Endodermal cell (in vitro differentiated cells): Measurements from ENCODE around the gene IQCK. TPM values are rescaled to one million over a fixed set of nuclear protein-coding genes. Genes with fewer than 3 reads are reported as not detected.

Experiments used
- DNase-seq: peaks from one replicate; pipeline ENCODE4 v3.0.0-alpha.2; 2017
- H3K27ac ChIP-seq: 2 replicates; pipeline ENCODE4 v1.5.1; 2013; ENCODE audit warnings: mild to moderate bottlenecking, low read depth, low read length, moderate library complexity
- H3K27me3 ChIP-seq: 2 replicates; pipeline ENCODE4 v1.6.1; 2013; ENCODE audit warnings: mild to moderate bottlenecking, low read length, moderate library complexity; ENCODE audit not compliant: insufficient read depth, control insufficient read depth, poor library complexity, severe bottlenecking
- H3K36me3 ChIP-seq: 2 replicates; pipeline ENCODE4 v1.7.0; 2013; ENCODE audit warnings: mild to moderate bottlenecking, low read length, moderate library complexity; ENCODE audit not compliant: control insufficient read depth, insufficient read depth
- H3K4me1 ChIP-seq: one replicate; pipeline ENCODE4 v1.7.0; 2013; ENCODE audit warnings: low read length; ENCODE audit not compliant: control insufficient read depth, insufficient read depth
- H3K4me3 ChIP-seq: 2 replicates; pipeline ENCODE4 v1.5.1; 2013; ENCODE audit warnings: mild to moderate bottlenecking, low read length, moderate library complexity
- H3K9ac ChIP-seq: 2 replicates; pipeline ENCODE4 v1.6.1; 2013; ENCODE audit warnings: mild to moderate bottlenecking, low read length, moderate library complexity; ENCODE audit not compliant: poor library complexity, severe bottlenecking; ENCODE audit errors: extremely low read depth
- H3K9me3 ChIP-seq: 2 replicates; pipeline ENCODE4 v1.6.1; 2013; ENCODE audit warnings: mild to moderate bottlenecking, low read length, moderate library complexity; ENCODE audit not compliant: control insufficient read depth
- H3K27ac Mint-ChIP-seq: 2 replicates; pipeline ENCODE4 v1.8.0; 2020; ENCODE audit warnings: mixed read lengths
- H3K27me3 Mint-ChIP-seq: 2 replicates; pipeline ENCODE4 v1.8.0; 2021; ENCODE audit warnings: mild to moderate bottlenecking, mixed read lengths; ENCODE audit not compliant: insufficient read depth
- H3K36me3 Mint-ChIP-seq: 2 replicates; pipeline ENCODE4 v1.8.0; 2020; ENCODE audit warnings: low read depth, mixed read lengths
- H3K4me1 Mint-ChIP-seq: 2 replicates; pipeline ENCODE4 v1.8.0; 2020; ENCODE audit warnings: mixed read lengths
- H3K4me3 Mint-ChIP-seq: 2 replicates; pipeline ENCODE4 v1.8.0; 2020; ENCODE audit warnings: mild to moderate bottlenecking, moderate library complexity, mixed read lengths
- H3K9me3 Mint-ChIP-seq: 2 replicates; pipeline ENCODE4 v1.8.0; 2020; ENCODE audit warnings: mild to moderate bottlenecking, mixed read lengths
- WGBS, 2 experiments: methylation state at CpG; one replicate each; pipeline versions ENCODE4 v1.1.5 to v1.1.7; 2013; ENCODE audit warnings: missing lambda C conversion rate in 2 of 2, mixed read lengths in 1 of 2; ENCODE audit not compliant: insufficient coverage in 1 of 2, insufficient read length in 1 of 2; 5-methylcytosine and 5-hydroxymethylcytosine counted together
- total RNA-seq, 2 donors: library from RNA; stranded (reverse); fragmentation: NEBNext Ultra II Directional in 1 of 2; extraction: Animal tissue kit (Norgen Biotek cat#: 25700) in 1 of 2; gene quantifications; 2 replicates in 1 of 2; 3 replicates in 1 of 2; pipeline ENCODE4 v1.2.1, GENCODE V29; 2021
- TF ChIP-seq, protein P1 (sequence below): fragments of 200-600 bp; sonication (generic); conservative IDR thresholded peaks from 2 replicates; pipeline ENCODE4 v1.5.0; 2021; ENCODE audit warnings: antibody characterized with exemption, mild to moderate bottlenecking

IQCK gene
- total RNA-seq, 2 donors from 2014 or later = 21.1 to 30.1 TPM

DNA sequence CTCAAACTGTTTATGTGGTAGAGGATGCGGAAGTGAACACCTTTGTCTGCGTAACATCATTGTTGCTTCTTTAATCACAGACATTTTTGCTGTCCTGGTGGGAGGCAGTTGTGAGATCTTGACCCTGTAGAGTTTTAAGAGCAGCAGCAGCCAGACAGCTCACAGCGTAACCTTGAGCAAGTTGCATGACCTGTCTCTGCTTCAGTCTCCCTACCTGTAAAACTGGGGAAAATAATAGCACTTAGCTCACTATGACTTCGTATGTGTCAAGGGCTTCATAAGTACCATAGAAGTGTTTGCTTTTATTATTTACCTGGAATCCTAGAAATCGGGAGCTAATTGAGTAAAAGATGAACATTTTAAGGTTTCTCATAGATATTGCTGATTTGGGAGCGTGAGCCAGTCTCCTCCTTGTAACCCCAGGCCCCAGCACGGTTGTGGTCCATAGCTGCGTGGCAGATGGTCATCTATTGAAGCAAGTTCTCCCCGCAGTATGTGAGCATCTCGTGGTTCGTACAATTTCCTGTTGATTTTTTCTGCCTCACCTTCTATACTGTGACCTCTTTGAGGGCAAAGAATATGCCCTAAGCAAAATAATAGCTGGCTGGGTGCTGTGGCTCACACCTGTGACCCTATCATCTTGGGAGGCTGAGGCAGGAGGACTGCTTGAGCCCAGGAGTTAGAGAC lies 132.2 kb downstream of the IQCK start:
- TF ChIP-seq, protein P1, sequence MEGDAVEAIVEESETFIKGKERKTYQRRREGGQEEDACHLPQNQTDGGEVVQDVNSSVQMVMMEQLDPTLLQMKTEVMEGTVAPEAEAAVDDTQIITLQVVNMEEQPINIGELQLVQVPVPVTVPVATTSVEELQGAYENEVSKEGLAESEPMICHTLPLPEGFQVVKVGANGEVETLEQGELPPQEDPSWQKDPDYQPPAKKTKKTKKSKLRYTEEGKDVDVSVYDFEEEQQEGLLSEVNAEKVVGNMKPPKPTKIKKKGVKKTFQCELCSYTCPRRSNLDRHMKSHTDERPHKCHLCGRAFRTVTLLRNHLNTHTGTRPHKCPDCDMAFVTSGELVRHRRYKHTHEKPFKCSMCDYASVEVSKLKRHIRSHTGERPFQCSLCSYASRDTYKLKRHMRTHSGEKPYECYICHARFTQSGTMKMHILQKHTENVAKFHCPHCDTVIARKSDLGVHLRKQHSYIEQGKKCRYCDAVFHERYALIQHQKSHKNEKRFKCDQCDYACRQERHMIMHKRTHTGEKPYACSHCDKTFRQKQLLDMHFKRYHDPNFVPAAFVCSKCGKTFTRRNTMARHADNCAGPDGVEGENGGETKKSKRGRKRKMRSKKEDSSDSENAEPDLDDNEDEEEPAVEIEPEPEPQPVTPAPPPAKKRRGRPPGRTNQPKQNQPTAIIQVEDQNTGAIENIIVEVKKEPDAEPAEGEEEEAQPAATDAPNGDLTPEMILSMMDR = no peak
- no peaks in the 10 kb centered on the region for H3K9me3 Mint-ChIP-seq
- H3K9ac ChIP-seq = no peak overlapping the region

DNA sequence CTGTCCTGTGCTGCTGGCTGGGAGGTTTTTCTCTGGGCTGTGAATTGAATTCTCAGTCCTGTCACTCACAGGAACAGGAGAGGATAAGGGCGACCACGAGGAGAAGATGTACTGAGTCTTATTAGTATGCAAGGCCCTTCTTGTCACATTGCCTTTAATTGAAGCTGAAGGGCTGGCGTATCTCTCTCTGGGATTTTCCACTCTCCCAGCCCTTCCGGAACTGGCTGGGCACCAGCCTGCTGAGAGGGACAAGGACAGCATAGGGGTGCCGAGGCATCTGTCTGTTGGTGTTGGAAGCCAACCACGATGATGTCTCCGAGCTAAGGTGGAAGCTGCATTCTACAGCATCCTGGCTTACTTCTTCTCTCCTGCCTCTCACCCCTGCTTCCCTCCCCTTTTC lies 133.4 kb downstream of the IQCK start:
- Mint-ChIP-seq H3K4me3 (no peak overlapping the region), H3K27me3 (no peaks in the 10 kb centered on the region), H3K27ac (no peak overlapping the region), H3K4me1 (peaks cover 12% of the 10 kb centered on the region), H3K36me3 (peaks cover 13% of the 10 kb centered on the region), H3K9me3 (no peaks in the 10 kb centered on the region)
- DNase-seq = no peak
- Histone ChIP-seq H3K27ac (peak overlapping the region; percentile 59), H3K9ac (no peak overlapping the region), H3K9me3 (no peaks in the 10 kb centered on the region), H3K27me3 (no peaks in the 10 kb centered on the region), H3K36me3 (no peaks in the 10 kb centered on the region), H3K4me3 (no peak overlapping the region), H3K4me1 (peaks cover 4% of the 10 kb centered on the region)
- TF ChIP-seq, protein P1 = no peak
- WGBS, 2 experiments = 50 to 84% methylated on average over 7 of the region's 7 CpGs

More for the DNA sequence above, 132.2 kb downstream of the IQCK start:
- Mint-ChIP-seq H3K4me3 (no peak overlapping the region), H3K27ac (no peak overlapping the region), H3K27me3 (no peaks in the 10 kb centered on the region), H3K36me3 (peaks cover 7% of the 10 kb centered on the region), H3K4me1 (peaks cover 12% of the 10 kb centered on the region)
- Histone ChIP-seq H3K36me3 (no peaks in the 10 kb centered on the region), H3K27ac (no peak overlapping the region), H3K4me3 (no peak overlapping the region), H3K4me1 (peaks cover 4% of the 10 kb centered on the region), H3K27me3 (no peaks in the 10 kb centered on the region), H3K9me3 (no peaks in the 10 kb centered on the region)
- 93 to 96% methylated on average over 8 to 11 of the region's 11 CpGs for WGBS, 2 experiments
- no peak for DNase-seq

DNA sequence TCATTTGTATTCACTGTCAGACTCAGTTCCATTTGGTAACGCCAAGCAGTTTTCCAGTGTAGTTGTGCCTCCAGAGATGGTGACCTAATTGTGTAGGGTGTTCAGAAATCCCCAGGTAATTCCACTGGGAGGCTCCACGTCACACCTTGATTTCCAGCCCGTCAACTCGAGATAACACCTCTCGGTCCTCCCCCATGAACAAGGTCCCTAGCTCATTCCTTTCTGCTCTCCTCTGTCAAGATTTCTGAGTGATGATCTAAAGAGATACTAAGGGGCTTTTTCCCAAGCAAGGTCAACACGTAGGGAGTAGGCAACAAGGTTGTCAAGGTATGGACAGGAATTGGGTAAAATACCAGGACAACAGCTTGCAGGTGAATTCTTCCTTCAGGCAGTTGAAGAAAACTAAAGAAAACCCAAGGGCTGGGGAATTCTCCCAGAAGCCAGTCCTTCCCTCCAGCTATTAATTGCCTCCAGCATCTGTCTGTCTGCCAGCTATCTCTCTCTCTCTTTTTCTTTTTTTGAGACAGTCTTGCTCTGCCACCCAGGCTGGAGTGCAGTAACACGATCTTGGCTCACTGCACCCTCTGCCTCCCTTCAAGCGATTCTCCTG lies 135.2 kb downstream of the IQCK start:
- no peak for DNase-seq
- peaks cover 7% of the 10 kb centered on the region for H3K36me3 ChIP-seq
- no peak overlapping the region for H3K27ac ChIP-seq
- peaks cover 7% of the 10 kb centered on the region for H3K4me1 ChIP-seq
- TF ChIP-seq, protein P1 = no peak
- H3K36me3 Mint-ChIP-seq = peaks cover 24% of the 10 kb centered on the region
- H3K9me3 ChIP-seq = no peaks in the 10 kb centered on the region
- no peak overlapping the region for H3K4me3 Mint-ChIP-seq
- peak overlapping the region; percentile 41 for H3K27ac Mint-ChIP-seq
- peaks cover 18% of the 10 kb centered on the region for H3K4me1 Mint-ChIP-seq
- no peaks in the 10 kb centered on the region for H3K27me3 ChIP-seq
- H3K9ac ChIP-seq = no peak overlapping the region
- H3K4me3 ChIP-seq = no peak overlapping the region
- WGBS, 2 experiments = 84 to 93% methylated on average over 7 to 8 of the region's 8 CpGs
- no peaks in the 10 kb centered on the region for H3K27me3 Mint-ChIP-seq
- H3K9me3 Mint-ChIP-seq = no peaks in the 10 kb centered on the region
